ENCODE measurements around the gene STON2.

GRCh38 chr14:81263777-81264410, 136.2 kb downstream of the STON2 start:
- no peak for TF ChIP-seq EZH2phosphoT487 (IDR thresholded peaks at IDR 0.05; ENCODE audit: low read depth, severe bottlenecking, unreplicated experiment)
- no peak for TF ChIP-seq CTCF (IDR thresholded peaks at IDR 0.05; ENCODE audit: poor library complexity)

Data from hepatocyte (in vitro differentiated cells).